Measurements from ENCODE around the gene PLXDC2.
"Not testable (repeated sequence)": the region's sequence is repeated elsewhere in the genome, so short reads cannot be mapped to it uniquely, and the experiment has no call there.

The PLXDC2 gene

DNA sequence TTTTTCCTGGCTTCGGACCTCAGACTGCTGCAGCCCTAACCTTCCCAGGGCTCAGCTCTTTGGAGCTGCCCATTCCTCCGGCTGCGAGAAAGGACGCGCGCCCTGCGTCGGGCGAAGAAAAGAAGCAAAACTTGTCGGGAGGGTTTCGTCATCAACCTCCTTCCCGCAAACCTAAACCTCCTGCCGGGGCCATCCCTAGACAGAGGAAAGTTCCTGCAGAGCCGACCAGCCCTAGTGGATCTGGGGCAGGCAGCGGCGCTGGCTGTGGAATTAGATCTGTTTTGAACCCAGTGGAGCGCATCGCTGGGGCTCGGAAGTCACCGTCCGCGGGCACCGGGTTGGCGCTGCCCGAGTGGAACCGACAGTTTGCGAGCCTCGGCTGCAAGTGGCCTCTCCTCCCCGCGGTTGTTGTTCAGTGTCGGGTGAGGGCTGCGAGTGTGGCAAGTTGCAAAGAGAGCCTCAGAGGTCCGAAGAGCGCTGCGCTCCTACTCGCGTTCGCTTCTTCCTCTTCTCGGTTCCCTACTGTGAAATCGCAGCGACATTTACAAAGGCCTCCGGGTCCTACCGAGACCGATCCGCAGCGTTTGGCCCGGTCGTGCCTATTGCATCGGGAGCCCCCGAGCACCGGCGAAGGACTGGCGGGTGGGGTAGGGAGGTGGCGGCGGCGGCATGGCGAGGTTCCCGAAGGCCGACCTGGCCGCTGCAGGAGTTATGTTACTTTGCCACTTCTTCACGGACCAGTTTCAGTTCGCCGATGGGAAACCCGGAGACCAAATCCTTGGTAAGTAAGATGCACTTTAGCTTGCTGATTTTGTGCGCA is at the start of gene PLXDC2:
Gene PLXDC2 (plus strand): TSS at position 22 of the 820 bp plus-strand sequence.
- DNase-seq = no peak

DNA sequence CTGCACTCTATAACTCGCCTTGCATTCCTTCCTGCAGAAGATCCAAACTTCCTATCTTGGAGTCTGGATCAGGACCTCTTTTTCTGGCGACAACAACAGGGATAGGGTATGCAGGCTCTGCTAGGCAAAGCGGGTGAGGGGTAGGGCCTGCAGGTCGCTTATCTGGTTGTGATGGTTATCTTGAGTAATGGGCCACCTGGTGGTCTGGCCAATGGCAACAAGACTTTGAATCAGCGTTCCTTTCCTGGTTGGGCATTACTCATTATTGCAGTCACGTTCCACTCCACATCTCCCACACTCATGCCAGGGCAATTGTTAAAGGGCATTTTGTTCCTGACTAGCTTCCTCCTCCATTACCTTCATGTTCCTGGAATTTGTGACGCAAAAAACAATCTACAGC is 48.4 kb upstream of the PLXDC2 start:
- no peak for DNase-seq

DNA sequence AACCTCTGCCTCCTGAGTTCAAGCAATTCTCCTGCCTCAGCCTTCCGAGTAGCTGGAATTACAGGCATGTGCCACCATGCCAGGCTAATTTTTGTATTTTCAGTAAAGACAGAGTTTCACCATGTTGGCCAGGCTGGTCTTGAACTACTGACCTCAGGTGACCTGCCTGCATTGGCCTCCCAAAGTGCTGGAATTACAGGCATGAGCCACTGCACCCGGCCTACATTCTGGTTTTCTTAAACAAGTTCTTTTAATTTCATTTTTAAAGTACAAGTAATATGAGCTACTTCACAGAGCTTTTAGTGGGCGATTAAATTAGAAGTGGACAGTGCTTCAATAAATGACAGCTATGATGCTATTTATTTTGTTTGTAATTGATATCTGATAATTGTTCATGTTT is 46.4 kb upstream of the PLXDC2 start:
- not testable (repeated sequence) for DNase-seq

DNA sequence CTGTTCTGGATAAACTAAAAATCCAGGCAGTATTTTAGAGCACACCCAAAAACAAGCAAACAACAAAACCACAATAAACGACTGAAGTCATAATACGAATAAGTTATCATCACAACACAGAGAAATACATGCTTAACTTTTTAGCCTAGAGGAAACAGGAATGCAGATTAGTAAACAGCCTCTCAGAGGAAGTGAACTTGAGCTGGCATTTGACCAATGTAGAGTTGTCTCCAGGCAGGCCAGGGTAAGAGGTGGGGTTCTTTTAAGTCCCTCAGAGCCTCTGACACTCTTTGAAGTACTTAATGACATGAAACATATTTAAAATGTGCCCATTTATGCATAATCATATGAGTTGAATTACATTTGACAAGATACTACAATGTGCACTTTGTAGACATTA is 43.3 kb upstream of the PLXDC2 start:
- no peak for DNase-seq

DNA sequence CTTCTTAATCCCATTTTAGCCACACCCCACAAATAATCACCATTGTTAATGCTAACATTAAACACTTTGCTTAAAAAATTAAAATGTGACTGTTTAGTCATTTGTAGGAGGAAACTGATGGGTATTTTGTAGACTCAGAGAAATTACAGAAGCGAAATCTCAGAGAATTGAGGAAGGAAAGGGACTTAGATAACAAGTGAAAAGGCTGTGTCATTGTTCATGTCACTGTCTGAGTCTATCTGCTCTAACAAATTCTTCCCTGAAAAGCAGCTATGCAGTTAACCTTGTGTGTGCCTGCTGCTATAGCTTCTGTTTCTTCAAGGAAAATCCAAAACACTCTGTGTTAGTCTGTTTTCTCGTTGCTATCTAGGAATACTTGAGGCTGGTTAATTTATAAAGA is 40.9 kb upstream of the PLXDC2 start:
- no peak for DNase-seq

DNA sequence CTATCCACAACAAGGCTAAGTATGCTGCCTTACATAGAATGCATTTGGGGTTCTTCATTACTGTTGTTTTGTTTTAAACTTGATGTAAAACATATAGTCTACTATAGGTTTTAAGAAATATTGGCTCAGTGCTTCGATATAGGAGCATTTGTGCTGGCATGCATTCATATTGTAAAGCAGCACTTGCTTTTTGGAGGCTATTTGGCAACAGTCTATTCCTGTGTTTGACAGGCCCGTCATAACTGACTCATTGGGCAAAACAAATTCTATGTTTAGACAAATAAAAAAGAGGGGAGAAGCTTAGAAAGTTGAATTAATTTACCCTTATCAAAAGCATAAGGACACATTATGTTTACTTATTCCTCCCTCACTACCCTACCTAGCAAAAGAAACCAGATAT is 38.4 kb upstream of the PLXDC2 start:
- DNase-seq = no peak

DNA sequence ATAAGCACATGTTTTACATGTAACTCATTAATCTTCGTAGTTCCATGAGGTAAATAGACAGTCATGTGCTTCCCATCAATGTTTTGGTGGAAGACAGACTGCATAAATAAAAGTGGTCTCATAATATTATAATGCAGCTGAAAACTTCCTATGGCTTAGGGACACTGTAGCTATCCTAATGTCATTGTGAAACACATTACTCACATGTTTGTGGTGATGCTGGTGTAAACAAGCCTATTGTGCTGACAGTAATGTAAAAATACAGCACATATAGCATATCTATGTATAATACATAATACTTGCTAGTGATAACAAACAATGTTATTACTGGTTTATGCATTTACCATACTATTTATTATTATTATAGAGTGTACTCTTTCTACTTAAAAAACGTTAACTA is 37.2 kb upstream of the PLXDC2 start:
- DNase-seq = no peak

DNA sequence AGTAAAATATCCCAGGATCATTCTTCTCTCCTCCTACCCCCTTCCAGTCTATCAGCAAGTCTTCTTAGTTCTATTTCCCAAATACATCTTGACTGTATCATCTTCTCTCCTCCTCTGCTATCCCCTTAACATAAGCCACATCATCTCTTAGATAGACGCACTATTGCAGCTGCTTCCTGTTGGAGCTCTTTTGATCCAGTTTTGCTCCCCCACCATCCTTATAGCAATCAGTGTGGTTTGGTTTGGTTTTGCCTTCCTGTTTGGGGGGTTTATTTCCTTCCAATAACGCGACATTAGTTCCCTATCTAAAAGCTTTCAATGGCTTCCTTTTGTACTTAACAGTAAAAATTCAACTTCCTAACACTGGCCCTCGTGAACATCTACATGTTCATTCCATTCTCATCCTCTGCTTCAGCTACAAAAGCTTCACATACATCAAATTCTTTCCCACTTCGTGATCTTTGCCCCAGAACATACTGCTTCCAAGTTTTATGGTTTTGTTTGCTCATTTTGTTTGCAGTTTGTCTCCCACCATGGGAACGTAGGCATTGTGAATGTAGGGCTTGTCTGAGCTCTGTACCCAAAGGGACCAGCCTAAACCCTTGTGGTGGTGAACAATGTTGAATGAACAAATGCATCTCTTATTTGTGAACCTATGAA is 33.7 kb upstream of the PLXDC2 start:
- no peak for DNase-seq

DNA sequence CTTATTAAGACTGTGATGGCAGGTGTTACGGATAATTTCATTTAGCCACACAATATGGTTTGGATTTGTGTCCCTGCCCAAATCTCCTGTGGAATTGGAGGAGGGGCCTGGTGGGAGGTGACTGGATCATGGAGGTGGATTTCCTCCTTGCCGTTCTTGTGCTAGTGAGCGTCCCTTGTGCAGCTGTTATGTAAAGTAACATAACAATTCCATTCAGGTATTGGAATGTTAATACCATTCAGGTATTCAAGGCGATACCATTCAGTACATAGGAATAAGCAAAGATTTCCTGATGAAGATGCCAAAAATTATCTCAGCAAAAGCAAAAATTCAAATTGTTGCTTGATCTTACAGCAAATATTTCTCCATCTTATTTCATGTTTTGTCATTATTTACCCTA is 32.5 kb upstream of the PLXDC2 start:
- no peak for DNase-seq

DNA sequence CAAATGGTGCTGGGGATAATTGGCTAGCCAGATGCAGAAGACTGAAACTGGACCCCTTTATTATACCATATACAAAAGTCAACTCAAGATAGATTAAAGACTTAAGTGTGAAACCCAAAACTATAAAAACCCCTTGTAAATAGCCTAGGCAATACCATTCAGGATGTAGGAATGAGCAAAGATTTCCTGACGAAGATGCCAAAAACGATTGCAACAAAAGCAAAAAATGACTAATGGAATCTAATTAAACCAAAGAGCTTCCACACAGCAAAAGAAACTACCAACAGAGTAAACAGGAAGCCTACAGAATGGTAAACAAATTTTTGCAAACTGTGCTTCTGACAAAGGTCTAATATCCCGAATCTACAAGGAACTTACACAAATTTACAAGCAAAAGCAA is 30.9 kb upstream of the PLXDC2 start:
- DNase-seq = no peak

DNA sequence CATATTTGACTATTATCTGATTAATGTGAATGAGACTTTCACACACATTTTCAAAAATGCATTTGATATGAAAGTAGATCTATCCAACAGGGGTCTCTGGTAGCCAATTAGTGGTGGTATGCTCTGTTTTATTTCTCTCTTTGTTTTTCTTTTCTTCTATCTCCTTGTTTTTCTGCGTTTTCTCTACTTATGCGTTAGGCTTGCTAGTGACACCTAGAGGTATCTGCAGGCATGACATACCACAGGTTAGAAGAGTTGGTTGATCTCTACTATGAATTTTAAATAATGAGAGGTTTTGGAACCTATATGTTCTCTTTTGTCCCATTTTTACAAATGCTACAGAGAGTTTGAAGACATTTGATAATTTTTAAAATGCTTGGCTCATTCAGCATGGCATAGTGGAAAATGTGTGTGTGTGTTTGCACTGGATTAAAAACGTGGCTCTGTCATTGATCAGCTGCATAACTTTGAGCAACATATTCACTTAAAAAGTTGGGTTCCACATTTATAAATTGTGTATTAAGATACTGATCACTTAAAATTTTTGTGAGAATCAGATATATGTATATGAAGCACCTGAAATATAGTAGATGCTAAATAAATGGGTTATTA is 28.1 kb upstream of the PLXDC2 start:
- no peak for DNase-seq

DNA sequence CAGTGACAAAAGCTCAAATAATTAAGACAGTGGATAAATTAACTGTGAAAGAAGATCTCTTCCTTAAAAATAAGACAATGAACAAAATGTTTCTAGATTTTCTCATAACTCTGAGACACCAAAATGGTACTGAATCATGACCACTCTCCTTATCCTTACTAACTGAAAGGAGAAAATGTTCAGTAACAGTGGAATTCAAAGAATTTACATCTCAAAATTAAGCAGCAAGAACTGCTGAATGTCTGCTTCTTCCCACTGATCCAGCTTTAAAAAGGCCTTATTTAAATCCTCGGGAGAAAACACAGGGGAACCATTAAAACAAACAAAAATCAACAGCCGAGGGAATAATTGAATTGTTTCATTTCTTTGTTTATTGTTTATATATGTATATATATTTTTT is 27.3 kb upstream of the PLXDC2 start:
- no peak for DNase-seq

DNA sequence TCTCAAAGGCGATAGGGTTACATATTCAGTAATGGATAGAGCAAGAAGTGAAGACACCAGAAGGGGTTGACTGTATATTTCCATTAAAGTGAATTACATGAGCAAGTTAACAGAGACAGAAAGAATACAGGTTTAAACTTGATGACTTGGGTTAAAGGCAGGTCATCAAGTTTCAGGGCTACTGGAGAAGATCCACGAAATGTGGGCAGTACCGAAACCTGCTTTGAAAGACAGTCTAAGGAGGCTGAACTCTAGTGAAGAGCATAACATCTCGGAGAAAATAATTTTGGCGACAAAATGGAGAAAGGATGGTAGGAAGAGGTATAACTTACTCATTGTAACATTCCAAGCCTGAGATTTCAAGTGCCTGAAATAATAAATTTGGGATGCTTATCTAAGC is 26.6 kb upstream of the PLXDC2 start:
- no peak for DNase-seq

DNA sequence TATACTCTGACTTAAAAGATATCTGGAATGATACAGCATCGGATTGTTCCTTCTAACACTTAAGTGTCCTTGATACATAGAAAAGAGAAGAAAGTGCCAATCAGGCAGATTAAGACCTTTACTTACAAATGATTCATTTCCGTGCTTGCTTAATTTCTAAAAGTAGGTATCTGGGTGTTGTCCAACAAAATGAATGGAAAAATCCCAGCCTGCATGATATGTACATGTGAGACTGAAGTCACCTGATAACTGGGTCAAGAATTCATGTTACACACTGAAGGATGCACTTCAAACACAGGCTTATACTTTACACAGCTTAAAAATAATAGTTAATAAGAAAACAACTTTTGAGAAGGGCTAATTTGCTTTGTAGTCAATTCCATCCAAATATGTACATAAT is 25.2 kb upstream of the PLXDC2 start:
- DNase-seq = no peak

DNA sequence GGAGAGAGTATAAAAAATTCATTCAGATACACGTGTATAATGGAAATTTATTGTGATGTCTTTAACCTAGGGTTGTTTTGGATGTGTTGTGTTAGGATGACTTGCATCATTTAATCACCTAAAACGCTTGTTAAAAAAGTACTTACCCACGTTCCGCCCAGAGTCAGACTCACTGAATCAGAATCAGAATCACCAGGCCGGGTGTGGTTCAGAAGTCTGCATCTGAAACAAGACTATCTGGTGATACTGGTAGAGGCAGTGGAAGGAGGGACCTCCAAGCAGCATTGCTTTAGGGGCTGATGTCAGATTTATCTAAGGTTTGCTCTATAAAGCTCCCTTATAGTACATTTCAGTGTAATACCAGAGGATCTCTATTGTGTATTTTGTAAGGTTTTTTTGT is 20.5 kb upstream of the PLXDC2 start:
- DNase-seq = no peak

DNA sequence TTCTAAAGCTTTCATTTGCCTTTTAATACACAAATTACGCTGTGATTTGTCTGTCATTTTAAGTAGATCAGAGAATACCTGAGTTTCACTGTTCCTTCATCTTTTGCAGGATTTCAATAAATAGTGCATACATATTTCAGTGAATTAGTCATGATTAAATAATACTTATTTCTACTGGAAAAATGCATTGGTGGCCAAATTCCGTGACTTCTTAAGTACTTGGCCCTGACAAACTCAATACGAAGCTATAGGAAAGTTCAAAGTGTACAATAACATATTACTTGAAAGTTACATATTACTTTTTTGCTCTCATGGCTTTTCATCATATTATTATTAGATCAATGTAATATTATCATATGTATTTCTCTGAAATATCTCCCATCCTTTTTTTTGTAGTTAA is 16.1 kb upstream of the PLXDC2 start:
- DNase-seq = no peak

DNA sequence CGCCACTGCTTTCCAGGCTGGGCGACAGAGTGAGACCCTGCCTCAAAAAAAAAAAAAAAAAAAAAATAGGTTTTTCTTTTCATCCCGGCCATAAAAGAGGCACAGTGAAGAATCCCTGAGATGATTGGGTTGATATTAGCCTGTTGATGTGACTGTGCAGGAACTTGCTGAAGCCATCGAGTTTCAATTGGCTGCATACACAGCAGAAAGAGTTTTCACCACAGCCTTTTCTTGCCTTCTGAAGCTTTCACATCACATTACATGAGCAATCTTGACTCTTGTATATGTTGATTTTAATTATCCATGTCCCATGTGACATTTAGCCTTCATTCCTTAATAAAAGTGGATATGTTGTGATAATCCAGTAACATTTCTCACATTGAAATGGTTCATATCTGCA is 14.9 kb upstream of the PLXDC2 start:
- DNase-seq = no peak

DNA sequence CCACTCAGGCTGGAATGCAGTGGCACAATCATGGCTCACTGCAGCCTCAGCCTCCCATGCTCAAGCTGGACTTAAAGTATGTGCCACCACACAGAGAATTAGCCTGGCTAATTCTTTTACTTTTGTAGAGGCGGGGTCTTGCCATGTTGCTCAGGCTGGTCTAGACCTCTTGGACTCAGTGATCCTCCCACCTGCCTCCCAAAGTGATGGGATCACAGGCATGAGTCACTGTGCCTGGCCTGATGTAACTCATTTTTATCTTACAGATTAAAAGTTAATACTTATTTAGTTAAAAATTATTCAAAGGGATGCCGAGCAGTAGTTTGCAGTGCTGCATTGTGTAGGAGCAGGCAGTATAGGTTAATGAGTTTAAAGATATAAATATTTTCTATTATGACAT is 12.6 kb upstream of the PLXDC2 start:
- DNase-seq = no peak

DNA sequence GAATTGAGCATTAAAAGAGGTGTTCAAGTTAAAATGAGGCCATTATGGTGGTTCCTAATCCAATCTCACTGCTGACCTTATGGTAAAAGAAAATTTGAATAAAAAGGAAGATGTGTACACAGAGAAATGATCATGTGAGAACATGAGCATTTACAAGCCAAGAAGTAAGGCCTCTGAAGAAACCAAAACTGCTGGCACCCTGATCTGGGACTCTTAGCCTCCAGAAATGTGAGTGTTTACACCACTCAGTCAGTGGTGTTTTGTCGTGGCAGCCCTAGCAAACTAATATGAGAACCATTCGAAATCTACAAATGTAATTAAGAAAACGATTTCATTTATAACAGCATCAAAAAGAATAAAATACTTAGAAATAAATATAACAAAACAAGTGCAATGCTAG is 6.8 kb upstream of the PLXDC2 start:
- no peak for DNase-seq

DNA sequence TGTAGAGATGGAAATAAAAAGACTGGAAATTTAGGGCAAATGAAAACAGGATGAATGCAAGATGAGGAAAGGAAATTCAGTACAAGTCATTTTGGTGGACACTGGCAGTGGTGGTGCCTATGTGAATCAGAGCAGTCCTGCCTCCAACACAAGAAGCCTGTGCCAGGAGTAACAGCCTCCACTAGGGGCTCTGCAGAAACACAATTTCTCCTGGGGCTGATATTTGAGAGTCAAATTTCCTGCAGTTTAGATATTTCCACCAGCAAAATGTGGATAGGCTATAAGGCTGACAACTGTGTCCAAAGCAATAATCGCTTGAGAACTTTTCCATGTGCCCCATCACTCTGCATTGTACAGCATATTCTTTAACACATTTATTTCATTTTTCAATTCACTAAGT is 4.7 kb upstream of the PLXDC2 start:
- DNase-seq = no peak

DNA sequence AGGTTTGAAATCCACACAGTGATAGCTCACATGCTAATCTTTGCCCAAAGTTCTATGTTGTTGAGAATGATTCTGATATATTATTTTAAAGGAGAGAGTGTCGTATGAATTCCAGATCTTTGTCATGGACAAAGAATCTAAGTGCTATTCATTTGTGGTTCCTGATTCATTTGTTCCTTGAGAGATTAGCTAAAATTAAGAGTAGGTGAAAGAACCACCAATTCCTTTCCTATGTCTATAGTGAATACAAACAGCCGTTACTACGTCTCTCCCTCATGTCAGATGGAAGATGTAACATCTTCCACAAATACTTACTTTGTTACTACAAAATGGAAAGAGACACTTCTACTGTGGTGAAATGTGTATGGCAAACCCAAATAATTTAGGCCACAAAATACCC is 3.3 kb upstream of the PLXDC2 start:
- DNase-seq = no peak

DNA sequence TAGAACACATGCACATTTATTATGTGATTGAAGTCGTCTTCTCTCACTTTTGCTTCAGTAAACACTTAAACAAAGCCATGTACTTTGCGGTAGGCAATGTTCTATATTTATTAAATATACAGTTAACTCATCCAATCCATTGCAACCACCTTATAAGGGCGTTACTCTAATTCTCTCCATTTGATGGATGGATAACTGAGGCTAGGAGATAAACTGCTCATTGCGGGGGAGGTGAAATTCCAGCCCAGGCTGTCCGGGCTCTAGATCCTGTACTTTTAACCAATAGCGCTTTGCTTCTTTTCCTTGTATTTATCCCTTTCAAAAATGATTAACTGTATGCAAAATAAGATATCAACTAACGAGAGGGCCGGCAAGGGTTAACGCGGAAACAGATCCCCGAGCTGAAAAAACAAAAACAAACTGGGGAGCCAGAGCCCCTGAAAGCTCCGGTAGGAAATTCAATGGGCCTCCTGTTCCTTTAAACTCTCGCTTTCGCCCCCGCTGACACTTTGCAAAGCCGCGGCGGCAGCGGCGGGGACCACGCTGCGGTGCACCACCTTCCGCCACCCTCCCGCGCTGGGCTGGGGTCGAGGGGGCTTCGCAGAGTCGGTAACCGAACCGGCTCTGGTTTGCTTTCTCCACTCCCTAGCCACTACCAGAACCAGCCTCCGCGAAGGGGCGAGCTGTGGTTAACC is 1.0 kb upstream of the PLXDC2 start:
- DNase-seq = no peak

DNA sequence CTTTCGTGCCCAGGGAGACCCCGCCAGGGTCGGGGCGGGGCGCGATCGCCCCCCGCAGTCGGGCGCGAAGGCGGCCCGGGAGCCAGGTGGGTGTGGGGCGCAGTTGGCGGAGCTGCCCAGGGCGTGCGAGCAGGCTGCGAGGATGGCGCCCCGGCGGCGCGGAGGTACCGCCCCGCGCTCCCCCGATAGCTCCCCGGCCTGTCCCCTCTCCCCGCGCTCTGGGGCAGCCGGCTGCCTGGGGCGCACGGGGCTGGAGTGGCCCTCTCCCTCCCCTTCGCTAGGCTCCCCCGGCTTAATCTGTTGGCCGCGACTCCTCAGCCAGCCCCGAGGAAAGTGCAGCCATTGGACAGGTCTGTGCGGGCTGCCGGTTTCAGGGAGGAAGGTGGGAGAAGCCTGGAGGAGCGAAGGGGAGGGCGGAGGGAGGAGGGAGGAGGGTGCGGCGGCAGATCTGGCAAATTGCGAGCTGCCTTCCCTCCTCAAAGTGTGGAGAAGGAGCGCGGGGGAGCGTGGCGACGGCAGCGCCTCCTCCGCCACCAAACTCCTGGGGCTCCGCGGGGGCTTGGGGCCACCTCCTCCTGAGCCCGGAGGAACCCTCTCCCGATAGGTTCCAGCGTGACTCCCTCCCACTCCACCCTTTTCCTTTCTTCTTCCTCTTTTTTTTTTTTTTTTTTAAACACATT is 361 bp upstream of the PLXDC2 start:
- DNase-seq = no peak

Measured in NCI-H2171 (cell line).